Esophagus squamous epithelium (tissue), 5 donors: ENCODE results near the gene TMEM167A. TPM values are rescaled to one million over a fixed set of nuclear protein-coding genes. Genes with fewer than 3 reads are reported as not detected.

ENCODE experiments used
- DNase-seq: peaks from one replicate; lab custom pipeline; 2025; lab: John Stamatoyannopoulos, UW
- H3K27ac ChIP-seq, 4 donors: fragments of 200-600 bp; sonication (generic); one replicate each; pipeline ENCODE4 v1.5.1; 2016 to 2019; ENCODE audit warnings: mild to moderate bottlenecking in 1 of 4
- H3K27me3 ChIP-seq, 4 donors: fragments of 200-600 bp; sonication (generic); 1 replicate in 3 of 4; 2 replicates in 1 of 4; pipeline versions ENCODE4 v1.5.1 to v1.6.0; 2017 to 2021; ENCODE audit warnings: antibody characterized with exemption in 1 of 4
- H3K36me3 ChIP-seq, 3 donors: fragments of 200-600 bp; sonication (generic); one replicate each; pipeline ENCODE4 v1.5.1; 2016 to 2019
- H3K4me1 ChIP-seq, 3 donors: fragments of 200-600 bp; sonication (generic); one replicate each; pipeline ENCODE4 v1.5.1; 2017 to 2019
- H3K4me3 ChIP-seq, 4 donors: fragments of 200-600 bp; sonication (generic); 1 replicate in 3 of 4; 2 replicates in 1 of 4; pipeline ENCODE4 v1.5.1; 2016 to 2019; ENCODE audit warnings: mild to moderate bottlenecking in 2 of 4, moderate library complexity in 1 of 4
- H3K9me3 ChIP-seq, 3 donors: fragments of 200-600 bp; sonication (generic); one replicate each; pipeline ENCODE4 v1.5.1; 2016 to 2019
- CTCF ChIP-seq, 6 experiments: fragments of 450-650 bp in 4 of 6; fragments of 200-600 bp in 2 of 6; sonication (generic) in 2 of 6; IDR thresholded peaks; one replicate each; pipeline ENCODE4 v1.5.1; 2016 to 2019; ENCODE audit warnings: antibody characterized with exemption in 6 of 6, mild to moderate bottlenecking in 4 of 6, moderate library complexity in 4 of 6
- POLR2A ChIP-seq, 4 donors: fragments of 450-650 bp; IDR thresholded peaks; one replicate each; pipeline ENCODE4 v1.6.1; 2017; ENCODE audit warnings: antibody characterized with exemption in 4 of 4, mild to moderate bottlenecking in 4 of 4, moderate library complexity in 3 of 4
- whole genome bisulfite sequencing, 2 donors: methylation state at CpG; one replicate each; pipeline ENCODE4 v1.1.5; 2018; 5-methylcytosine and 5-hydroxymethylcytosine counted together
- intact Hi-C: fragments of 100-400 bp; cut with DNase I; formaldehyde crosslinking; loops from one replicate; pipeline ENCODE4 v1.15.0; 2022
- total RNA-seq, 4 donors: library from RNA; depleted of rRNA; stranded (reverse); fragments of >200 nt; gene quantifications; one replicate each; pipeline ENCODE4 v1.1.0, GENCODE V29; 2016
- donor health status: DM: yes; HTN: yes; CAD: no.

The TMEM167A gene
- total RNA-seq, 4 donors from 2014 or later, result 17.8 to 46.0 (median 33.8) TPM

GRCh38 chr5:83058726-83059125 lies 18.5 kb downstream of the TMEM167A start:
- H3K36me3 ChIP-seq, result peaks cover 0 to 61% (median 0%) of the 10 kb centered on the region in 3 donors
- no peak for DNase-seq
- no peak overlapping the region for H3K27ac ChIP-seq
- no peaks in the 10 kb centered on the region for H3K4me1 ChIP-seq
- intact Hi-C loops, result no loop called here
- H3K9me3 ChIP-seq, result no peaks in the 10 kb centered on the region
- H3K4me3 ChIP-seq, result no peak overlapping the region
- no peak for TF ChIP-seq POLR2A (IDR thresholded peaks at IDR 0.05)
- TF ChIP-seq CTCF (IDR thresholded peaks at IDR 0.05), result no peak
- H3K27me3 ChIP-seq, result no peaks in the 10 kb centered on the region

DNA sequence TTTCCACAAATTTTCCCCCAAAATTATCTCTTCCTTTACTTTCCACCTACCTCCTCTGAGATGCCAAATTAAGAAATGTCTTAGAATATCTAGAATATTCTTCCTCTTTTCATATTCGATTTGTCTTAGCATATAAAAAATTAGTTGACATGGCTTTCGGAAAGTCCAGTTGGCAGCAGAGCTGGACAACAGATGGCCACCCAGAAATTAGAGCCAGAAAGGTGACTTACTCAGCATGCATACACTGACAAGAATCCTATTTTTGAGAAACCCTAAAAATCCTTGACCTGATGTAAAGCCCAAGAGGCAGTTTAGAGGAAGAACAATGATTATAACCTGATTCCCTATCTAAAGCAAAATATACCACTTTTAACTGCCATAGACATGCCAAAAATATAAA lies 22.0 kb downstream of the TMEM167A start:
- intact Hi-C loops, result no loop called here
- TF ChIP-seq CTCF (IDR thresholded peaks at IDR 0.05) (no peak), POLR2A (IDR thresholded peaks at IDR 0.05) (no peak)
- no peak overlapping the region for H3K4me3 ChIP-seq
- H3K27me3 ChIP-seq, result no peaks in the 10 kb centered on the region
- H3K36me3 ChIP-seq, result peaks cover 0 to 59% (median 0%) of the 10 kb centered on the region in 3 donors
- WGBS, 2 donors, result 79 to 88% methylated on average over 2 of the region's 2 CpGs
- no peaks in the 10 kb centered on the region for H3K9me3 ChIP-seq
- H3K4me1 ChIP-seq, result no peaks in the 10 kb centered on the region
- no peak for DNase-seq
- no peak overlapping the region for H3K27ac ChIP-seq

- no peak for DNase-seq
- H3K9me3 ChIP-seq, result no peaks in the 10 kb centered on the region
- intact Hi-C loops, result no loop called here
- H3K27me3 ChIP-seq, result no peaks in the 10 kb centered on the region
- 77 to 88% methylated on average over 4 of the region's 4 CpGs for WGBS, 2 donors
- H3K4me3 ChIP-seq, result no peak overlapping the region
- H3K36me3 ChIP-seq, result peaks cover 0 to 36% (median 0%) of the 10 kb centered on the region in 3 donors
- H3K27ac ChIP-seq, result no peak overlapping the region
- no peaks in the 10 kb centered on the region for H3K4me1 ChIP-seq
- TF ChIP-seq POLR2A (IDR thresholded peaks at IDR 0.05) (no peak), CTCF (IDR thresholded peaks at IDR 0.05) (no peak)
Measured at GRCh38 chr5:83050723-83051340, 26.4 kb downstream of the TMEM167A start.

- DNase-seq, result no peak
Measured at GRCh38 chr5:83049370-83049885, 27.8 kb downstream of the TMEM167A start.

More at GRCh38 chr5:83049370-83049885, 27.8 kb downstream of the TMEM167A start:
- intact Hi-C loops, result no loop called here
- no peaks in the 10 kb centered on the region for H3K27me3 ChIP-seq
- peaks cover 0 to 22% (median 0%) of the 10 kb centered on the region in 3 donors for H3K36me3 ChIP-seq
- no peaks in the 10 kb centered on the region for H3K9me3 ChIP-seq
- no peak for TF ChIP-seq CTCF (IDR thresholded peaks at IDR 0.05)
- TF ChIP-seq POLR2A (IDR thresholded peaks at IDR 0.05), result no peak
- 51 to 69% methylated on average over 3 of the region's 3 CpGs for WGBS, 2 donors
- H3K4me3 ChIP-seq, result no peak overlapping the region
- H3K27ac ChIP-seq, result no peak overlapping the region
- no peaks in the 10 kb centered on the region for H3K4me1 ChIP-seq
